ENCODE data around the gene CYP4A22. TPM values are rescaled to one million over a fixed set of nuclear protein-coding genes. Genes with fewer than 3 reads are reported as not detected.

CYP4A22 gene
- total RNA-seq, 1 donor from 2014 or later, result not detected

DNA sequence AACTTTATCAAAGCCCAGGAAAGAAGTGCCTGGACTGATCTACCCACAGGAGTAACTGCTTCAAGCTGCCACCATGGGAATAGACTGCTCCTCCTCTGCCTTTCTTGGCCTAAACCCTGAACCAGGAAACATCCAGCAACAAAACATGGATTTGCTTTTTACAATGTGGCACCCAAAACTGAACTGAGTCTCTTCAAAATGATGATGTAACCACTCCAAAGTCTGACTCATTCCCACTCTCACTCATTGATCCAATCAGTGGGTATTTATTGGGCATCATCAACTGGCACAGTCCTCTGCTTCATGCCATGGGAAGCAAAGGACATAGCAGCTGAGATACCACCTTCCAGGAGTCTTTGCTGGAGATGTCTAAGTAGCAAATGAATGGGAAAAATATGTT lies 23.5 kb downstream of the CYP4A22 start:
- no peak for DNase-seq
- no peaks in the 10 kb centered on the region for H3K4me1 ChIP-seq
- intact Hi-C loops (cut with DNase I), result no loop called here
- TF ChIP-seq, protein P1, sequence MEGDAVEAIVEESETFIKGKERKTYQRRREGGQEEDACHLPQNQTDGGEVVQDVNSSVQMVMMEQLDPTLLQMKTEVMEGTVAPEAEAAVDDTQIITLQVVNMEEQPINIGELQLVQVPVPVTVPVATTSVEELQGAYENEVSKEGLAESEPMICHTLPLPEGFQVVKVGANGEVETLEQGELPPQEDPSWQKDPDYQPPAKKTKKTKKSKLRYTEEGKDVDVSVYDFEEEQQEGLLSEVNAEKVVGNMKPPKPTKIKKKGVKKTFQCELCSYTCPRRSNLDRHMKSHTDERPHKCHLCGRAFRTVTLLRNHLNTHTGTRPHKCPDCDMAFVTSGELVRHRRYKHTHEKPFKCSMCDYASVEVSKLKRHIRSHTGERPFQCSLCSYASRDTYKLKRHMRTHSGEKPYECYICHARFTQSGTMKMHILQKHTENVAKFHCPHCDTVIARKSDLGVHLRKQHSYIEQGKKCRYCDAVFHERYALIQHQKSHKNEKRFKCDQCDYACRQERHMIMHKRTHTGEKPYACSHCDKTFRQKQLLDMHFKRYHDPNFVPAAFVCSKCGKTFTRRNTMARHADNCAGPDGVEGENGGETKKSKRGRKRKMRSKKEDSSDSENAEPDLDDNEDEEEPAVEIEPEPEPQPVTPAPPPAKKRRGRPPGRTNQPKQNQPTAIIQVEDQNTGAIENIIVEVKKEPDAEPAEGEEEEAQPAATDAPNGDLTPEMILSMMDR (IDR thresholded peaks at IDR 0.05), result no peak
- no peak for ATAC-seq
- H3K4me3 ChIP-seq, result no peak overlapping the region
- H3K27ac ChIP-seq, result no peak overlapping the region
- no peaks in the 10 kb centered on the region for H3K36me3 ChIP-seq
- H3K27me3 ChIP-seq, result no peaks in the 10 kb centered on the region
- H3K9me3 ChIP-seq, result no peaks in the 10 kb centered on the region

DNA sequence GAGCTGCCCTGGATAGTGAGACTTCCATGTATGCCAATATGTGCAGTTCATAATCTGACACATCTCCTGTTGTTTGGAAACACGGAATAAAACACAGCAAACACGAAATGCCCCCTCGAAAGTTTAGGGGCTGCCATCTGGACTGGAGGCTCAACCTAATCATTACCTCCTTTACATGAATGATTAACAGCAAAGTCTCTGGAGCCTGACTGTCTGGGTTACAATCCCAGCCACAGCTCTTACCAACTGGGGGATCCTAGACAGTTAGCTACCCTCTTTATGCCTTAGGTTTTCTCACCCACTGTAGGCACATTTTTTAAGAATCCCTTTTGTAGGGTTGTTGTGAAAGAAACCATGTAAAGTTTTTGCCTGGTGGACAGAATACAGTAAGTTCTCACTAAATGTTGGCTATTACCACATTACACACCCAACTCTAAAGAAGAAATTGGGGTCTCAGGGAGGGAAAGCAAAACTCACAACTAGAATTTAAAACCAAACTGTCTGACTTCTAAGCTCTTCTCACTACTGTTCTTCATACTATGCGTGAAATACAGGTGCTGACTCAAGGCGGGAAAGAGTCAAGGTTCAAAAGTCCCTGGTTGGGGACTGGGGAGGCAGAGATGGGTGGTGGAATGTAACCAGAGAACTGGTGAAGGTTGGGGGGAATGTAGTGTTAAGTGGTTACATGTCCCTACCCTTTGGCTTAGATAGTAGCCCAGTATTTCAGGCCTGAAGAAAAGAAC lies 24.2 kb downstream of the CYP4A22 start:
- no peak for DNase-seq
- Histone ChIP-seq H3K9me3 (no peaks in the 10 kb centered on the region), H3K27me3 (no peaks in the 10 kb centered on the region), H3K4me3 (no peak overlapping the region), H3K27ac (no peak overlapping the region), H3K4me1 (no peaks in the 10 kb centered on the region), H3K36me3 (no peaks in the 10 kb centered on the region)
- no peak for ATAC-seq
- TF ChIP-seq, protein P1 (IDR thresholded peaks at IDR 0.05), result no peak
- intact Hi-C loops (cut with DNase I), result no loop called here

- ATAC-seq (no peak), DNase-seq (no peak)
- intact Hi-C loops (cut with DNase I), result no loop called here
- no peaks in the 10 kb centered on the region for H3K36me3 ChIP-seq
- no peaks in the 10 kb centered on the region for H3K27me3 ChIP-seq
- H3K4me3 ChIP-seq, result no peak overlapping the region
- H3K27ac ChIP-seq, result no peak overlapping the region
- H3K9me3 ChIP-seq, result no peaks in the 10 kb centered on the region
- TF ChIP-seq, protein P1 (IDR thresholded peaks at IDR 0.05), result no peak
- no peaks in the 10 kb centered on the region for H3K4me1 ChIP-seq
Observed at GRCh38 chr1:47164552-47164951, 27.3 kb downstream of the CYP4A22 start.

- no peak for ATAC-seq
- intact Hi-C loops (cut with DNase I), result no loop called here
- TF ChIP-seq, protein P1 (IDR thresholded peaks at IDR 0.05), result no peak
- DNase-seq, result no peak
- no peaks in the 10 kb centered on the region for H3K36me3 ChIP-seq
- H3K9me3 ChIP-seq, result no peaks in the 10 kb centered on the region
- no peaks in the 10 kb centered on the region for H3K27me3 ChIP-seq
- no peak overlapping the region for H3K27ac ChIP-seq
- no peak overlapping the region for H3K4me3 ChIP-seq
- no peaks in the 10 kb centered on the region for H3K4me1 ChIP-seq
Observed at GRCh38 chr1:47172782-47173181, 35.5 kb downstream of the CYP4A22 start.

GRCh38 chr1:47174656-47175020 lies 37.4 kb downstream of the CYP4A22 start:
- TF ChIP-seq, protein P1 (IDR thresholded peaks at IDR 0.05), result no peak
- ATAC-seq (no peak), DNase-seq (peak; percentile 44)
- Histone ChIP-seq H3K27ac (no peak overlapping the region), H3K9me3 (no peaks in the 10 kb centered on the region), H3K27me3 (no peaks in the 10 kb centered on the region), H3K4me3 (no peak overlapping the region), H3K36me3 (no peaks in the 10 kb centered on the region), H3K4me1 (peaks cover 4% of the 10 kb centered on the region)
- intact Hi-C loops (cut with DNase I), result no loop called here
